GM13976 (cell line): ENCODE measurements around the gene RIMS4.

Experiments used
- DNase-seq: peaks from one replicate; pipeline ENCODE4 v3.0.0; 2012; ENCODE audit warnings: low spot score
- in situ Hi-C: fragments of 300-500 bp; cut with MboI; formaldehyde crosslinking; loops from one replicate; pipeline ENCODE4 v1.12.0; 2022; ENCODE audit warnings: low sequenced_read_pairs, mixed read lengths, inconsistent platforms; ENCODE audit not compliant: unreplicated experiment
- TF ChIP-seq, protein P1 (sequence below): IDR thresholded peaks from 2 replicates; pipeline ENCODE4 v1.5.1; 2012; ENCODE audit warnings: borderline replicate concordance, mild to moderate bottlenecking; ENCODE audit not compliant: insufficient read depth; ENCODE audit errors: extremely low read depth, missing control alignments, control extremely low read depth

Gene RIMS4

DNA sequence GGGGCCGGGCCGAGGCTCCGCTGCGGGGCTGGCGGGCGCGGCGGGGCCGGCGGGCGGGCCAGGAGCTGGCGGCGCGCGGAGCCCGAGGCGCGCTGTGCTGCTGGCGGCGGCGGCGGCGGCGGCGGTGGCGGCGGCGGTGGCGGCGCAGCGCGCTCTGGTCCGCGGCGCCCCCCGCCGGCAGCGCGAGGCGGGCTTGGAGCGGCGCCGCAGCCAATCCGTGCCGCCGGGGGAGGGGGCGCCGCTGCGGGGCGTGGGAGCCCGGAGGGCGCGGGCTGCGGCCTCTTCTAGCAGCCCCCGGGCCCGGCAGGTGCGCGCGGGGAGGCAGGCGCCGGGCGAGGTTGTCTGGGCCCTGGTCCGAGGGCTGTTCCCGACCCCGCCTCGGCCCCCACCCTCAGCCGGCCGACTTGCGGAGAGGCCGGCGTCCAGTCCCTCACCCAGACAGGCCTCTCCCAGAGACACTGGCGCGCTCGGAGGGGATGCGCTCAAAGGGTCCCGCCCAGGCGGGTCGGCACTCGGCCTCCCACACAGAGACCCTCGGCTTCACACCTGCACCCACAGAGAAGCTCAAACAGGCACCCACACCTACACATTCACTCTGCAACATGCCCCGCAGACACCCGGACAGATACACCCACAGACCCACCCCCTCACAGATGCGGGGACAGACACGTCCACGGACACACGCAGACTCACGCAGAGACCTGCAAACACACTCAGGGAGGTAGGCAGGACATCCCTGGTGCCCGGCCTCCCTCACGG, at the start of gene RIMS4:
TSS of gene RIMS4 (minus strand) at position 156 of the 759 bp plus-strand sequence. CDS start 275 bp downstream, outside the sequence.
- peak; percentile 54 for DNase-seq
- TF ChIP-seq, protein P1, sequence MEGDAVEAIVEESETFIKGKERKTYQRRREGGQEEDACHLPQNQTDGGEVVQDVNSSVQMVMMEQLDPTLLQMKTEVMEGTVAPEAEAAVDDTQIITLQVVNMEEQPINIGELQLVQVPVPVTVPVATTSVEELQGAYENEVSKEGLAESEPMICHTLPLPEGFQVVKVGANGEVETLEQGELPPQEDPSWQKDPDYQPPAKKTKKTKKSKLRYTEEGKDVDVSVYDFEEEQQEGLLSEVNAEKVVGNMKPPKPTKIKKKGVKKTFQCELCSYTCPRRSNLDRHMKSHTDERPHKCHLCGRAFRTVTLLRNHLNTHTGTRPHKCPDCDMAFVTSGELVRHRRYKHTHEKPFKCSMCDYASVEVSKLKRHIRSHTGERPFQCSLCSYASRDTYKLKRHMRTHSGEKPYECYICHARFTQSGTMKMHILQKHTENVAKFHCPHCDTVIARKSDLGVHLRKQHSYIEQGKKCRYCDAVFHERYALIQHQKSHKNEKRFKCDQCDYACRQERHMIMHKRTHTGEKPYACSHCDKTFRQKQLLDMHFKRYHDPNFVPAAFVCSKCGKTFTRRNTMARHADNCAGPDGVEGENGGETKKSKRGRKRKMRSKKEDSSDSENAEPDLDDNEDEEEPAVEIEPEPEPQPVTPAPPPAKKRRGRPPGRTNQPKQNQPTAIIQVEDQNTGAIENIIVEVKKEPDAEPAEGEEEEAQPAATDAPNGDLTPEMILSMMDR, result no peak
- in situ Hi-C loops, result no loop called here

DNA sequence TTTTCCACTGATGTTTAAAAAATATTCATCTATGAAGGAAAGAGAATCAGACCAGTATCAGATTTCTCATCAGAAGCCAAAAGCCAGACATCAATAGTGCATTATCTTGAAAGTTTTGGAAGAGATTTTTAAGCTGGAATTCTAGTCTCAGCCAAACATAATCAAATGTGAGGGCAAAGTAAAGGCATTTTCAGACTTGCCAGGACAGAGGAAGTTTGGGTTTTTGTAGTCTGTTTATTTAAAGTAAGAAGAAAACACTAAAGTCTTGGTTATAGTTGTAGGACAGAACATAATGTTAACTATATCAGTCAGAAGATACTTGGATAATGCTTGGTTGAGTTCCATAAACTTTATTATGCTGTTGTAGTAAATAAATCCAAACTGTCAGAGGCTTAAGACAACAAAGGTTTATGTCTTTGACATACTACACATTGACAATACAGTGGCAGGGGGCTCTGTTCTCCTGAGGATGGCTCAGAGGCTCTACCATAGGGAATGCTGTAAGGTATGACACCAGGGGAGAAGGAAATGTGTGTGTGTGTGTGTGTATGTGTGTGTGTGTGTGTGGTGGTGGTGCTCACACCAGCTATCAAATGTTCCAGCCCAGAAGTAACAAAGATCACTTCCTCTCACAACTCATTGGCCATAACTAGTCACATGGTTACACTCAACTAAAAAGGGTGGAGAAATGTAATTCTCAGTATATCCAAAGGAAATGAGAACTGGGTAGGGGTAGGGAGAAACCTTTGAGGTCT, 48.4 kb upstream of the RIMS4 start:
- in situ Hi-C loops, result no loop called here
- TF ChIP-seq, protein P1, result no peak
- no peak for DNase-seq

DNA sequence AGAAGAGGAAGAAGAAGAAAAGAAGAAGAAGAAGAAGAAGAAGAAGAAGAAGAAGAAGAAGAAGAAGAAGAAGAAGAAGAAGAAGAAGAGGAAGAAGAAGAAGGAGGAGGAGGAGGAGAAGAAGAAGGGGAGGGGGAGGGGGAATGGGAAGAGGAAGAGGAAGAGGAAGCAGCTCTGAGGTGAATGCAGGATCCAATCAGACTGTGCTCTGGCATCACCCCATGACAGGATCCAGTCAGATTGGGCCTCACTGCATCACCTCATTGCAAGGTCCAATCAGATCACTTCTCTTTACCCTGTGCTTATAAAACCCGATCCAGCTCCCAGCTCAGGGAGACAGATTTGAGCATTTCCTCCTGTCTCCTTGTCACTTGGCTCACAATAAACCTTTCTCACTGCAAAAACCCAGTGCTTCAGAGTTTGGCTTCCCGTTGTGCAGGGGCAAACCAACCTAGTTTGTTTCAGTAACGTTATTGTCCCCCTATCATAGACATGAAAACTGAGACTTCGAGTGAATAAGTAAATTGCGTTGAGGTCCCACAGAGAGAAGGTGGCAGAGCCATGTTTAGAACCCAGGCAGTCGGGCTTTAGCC, 46.6 kb upstream of the RIMS4 start:
- DNase-seq, result no peak
- TF ChIP-seq, protein P1, result no peak
- in situ Hi-C loops, result no loop called here

DNA sequence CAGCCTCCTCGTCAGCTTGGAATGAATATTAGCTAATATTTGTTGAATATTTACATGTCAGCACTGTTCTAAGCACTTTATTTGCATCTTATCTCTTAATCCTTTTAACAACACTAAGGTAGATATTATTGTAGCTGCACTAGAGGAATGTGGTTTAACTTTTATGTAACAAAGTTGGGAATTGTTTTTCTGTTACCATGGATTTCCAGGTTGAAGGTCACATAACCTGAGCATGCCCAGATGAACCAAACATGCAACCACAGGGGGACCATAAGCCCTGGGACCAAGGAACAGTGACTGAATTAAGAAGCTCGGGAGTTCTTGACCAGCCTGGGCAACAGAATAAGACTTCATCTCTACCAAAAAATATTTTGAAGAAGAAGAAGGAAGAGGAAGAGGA, 46.1 kb upstream of the RIMS4 start:
- in situ Hi-C loops, result no loop called here
- TF ChIP-seq, protein P1, result no peak

DNA sequence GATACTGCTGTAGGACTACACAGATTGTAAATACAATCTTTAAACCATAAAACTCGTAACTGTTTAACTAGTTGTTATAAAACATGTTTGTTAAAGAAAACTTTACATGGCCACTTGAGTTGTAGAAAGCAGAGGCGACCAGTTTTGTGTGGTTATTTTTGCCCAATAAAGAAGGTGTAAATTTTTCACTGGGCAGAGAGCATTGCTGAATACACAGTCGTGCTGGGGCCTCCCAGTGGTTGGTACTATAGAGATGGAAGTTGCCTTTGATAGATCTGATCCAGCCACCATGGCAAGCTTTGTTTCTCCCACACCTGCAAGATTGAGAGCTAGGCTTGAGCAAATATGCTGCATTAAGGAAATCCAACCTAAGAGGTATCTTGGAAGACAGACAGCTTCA, 41.2 kb upstream of the RIMS4 start:
- no peak for DNase-seq
- in situ Hi-C loops, result no loop called here
- TF ChIP-seq, protein P1, result no peak

More for the DNA sequence above, 46.1 kb upstream of the RIMS4 start:
- no peak for DNase-seq

DNA sequence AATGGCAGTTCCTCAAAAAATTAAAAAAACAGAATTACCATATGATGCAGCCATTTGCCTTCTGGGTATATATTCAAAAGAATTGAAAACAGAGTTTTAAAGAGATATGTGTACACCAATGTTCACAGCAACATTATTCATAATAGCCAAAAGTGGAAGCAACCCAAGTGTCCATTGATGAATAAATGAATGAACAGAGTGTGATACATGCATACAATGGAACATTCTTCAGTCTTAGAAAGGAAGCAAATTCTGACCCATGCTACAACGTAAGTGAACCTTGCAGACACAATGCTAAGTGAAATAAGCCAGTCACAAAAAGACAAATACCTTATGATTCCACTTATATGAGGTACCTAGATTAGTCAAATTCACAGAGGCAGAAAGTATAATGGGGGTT, 40.5 kb upstream of the RIMS4 start:
- TF ChIP-seq, protein P1, result no peak
- in situ Hi-C loops, result no loop called here
- DNase-seq, result no peak
